Measurements from ENCODE around the gene OR1F1. TPM values are rescaled to one million over a fixed set of nuclear protein-coding genes. Genes with fewer than 3 reads are reported as not detected.
"Not testable (repeated sequence)": the region's sequence is repeated elsewhere in the genome, so short reads cannot be mapped to it uniquely, and the experiment has no call there.

Gene OR1F1
- polyA plus RNA-seq, 1 experiment = 0.64 TPM

DNA sequence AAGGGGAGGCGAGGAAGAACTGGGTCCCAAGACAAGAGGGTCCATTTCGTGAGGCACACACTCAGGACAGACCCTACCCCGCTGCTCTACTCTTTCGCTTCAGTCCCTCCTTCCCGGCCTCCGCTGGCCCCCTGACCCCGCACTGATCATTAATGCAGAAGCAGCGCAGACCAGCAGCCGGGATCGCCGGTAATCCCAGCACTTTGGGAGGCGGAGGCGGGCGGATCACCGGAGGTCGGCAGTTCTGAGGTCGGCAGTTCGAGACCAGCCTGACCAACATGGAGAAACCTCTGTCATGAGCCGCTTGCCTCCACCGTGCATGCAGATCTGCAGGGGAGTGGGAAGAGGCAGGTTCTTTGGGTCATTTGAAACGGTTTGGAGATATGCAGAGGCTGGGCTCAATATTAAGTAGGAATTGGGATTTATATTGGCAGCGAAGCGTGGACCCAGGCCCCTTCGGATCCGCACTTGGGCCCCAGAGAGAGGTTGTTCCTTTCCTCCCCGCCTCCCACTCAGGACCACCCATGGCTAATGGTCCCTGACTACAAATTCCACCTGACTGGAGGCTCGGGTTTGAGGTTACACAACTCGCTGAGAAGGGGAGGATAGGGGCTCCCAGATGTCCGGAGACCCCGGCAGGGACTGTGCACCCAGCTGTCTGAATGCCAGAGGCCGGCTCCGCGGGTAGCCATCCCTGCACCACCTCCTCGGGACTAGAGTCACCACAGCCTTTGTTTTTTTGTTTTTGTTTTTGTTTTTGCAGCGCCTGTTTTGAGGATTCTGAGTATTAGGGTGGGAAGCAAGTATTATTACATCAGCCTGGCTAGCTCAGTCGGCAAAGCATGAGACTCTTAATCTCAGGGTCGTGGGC is 23.6 kb upstream of the OR1F1 start:
- POLR2A ChIA-PET = no interaction called here
- CTCF ChIA-PET = interaction anchor here (0.6 to 1.3 kb wide), 4 partner anchors 10 to 32 kb away, joined by 3 read pairs; no protein-coding TSS in a partner anchor
- no peaks in the 10 kb centered on the region for H3K36me3 ChIP-seq (ENCODE audit: control insufficient read depth, insufficient read depth, low read length)
- TF ChIP-seq, protein P1, sequence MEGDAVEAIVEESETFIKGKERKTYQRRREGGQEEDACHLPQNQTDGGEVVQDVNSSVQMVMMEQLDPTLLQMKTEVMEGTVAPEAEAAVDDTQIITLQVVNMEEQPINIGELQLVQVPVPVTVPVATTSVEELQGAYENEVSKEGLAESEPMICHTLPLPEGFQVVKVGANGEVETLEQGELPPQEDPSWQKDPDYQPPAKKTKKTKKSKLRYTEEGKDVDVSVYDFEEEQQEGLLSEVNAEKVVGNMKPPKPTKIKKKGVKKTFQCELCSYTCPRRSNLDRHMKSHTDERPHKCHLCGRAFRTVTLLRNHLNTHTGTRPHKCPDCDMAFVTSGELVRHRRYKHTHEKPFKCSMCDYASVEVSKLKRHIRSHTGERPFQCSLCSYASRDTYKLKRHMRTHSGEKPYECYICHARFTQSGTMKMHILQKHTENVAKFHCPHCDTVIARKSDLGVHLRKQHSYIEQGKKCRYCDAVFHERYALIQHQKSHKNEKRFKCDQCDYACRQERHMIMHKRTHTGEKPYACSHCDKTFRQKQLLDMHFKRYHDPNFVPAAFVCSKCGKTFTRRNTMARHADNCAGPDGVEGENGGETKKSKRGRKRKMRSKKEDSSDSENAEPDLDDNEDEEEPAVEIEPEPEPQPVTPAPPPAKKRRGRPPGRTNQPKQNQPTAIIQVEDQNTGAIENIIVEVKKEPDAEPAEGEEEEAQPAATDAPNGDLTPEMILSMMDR (IDR thresholded peaks at IDR 0.05; ENCODE audit: insufficient read depth, low read depth, low read length) = no peak
- peaks cover 8% of the 10 kb centered on the region; the same call in 1 of the 2 replicates for H3K27me3 ChIP-seq (ENCODE audit: control insufficient read depth, insufficient read depth, low read length)
- DNase-seq (ENCODE audit: low read depth) = no peak
- no peak overlapping the region for H3K4me3 ChIP-seq (ENCODE audit: low read depth, low read length)

DNA sequence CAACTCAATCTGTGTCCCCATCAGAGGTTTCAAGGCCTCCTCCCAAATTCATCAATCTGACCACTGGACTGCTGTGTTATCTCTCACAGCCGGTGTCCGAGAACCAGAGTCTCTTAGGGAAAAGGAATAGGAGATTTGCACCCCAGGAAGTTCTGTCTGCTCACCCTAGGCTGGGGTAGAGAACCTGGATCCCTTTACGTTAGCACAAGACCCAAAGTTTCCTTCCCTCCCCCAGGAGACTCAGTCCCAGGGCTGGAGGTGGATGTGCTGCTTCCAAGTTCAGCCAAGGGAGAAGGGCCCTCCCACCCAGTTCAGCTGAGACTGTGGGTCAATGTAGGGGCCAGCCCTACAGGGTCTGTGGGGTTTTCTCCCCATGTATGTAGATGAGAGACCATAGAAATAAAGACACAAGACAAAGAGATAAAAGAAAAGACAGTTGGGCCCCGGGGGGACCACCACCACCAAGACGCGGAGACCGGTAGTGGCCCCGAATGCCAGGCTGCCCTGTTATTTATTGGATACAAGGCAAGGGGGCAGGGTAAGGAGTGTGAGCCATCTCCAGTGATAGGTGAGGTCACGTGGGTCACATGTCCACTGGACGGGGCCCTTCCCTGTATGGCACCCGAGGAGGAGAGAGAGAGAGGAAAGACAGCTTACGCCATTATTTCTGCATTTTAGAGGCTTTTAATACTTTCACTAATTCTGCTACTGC is 22.7 kb upstream of the OR1F1 start:
- DNase-seq (ENCODE audit: low read depth) = no peak
- TF ChIP-seq, protein P1 (IDR thresholded peaks at IDR 0.05; ENCODE audit: insufficient read depth, low read depth, low read length) = no peak
- CTCF ChIA-PET = interaction anchor here (0.8 to 1.4 kb wide), 7 partner anchors 10 to 132 kb away, joined by 3 to 8 read pairs (median 4); no protein-coding TSS in a partner anchor
- no peak overlapping the region for H3K4me3 ChIP-seq (ENCODE audit: low read depth, low read length)
- POLR2A ChIA-PET = no interaction called here
- no peaks in the 10 kb centered on the region for H3K36me3 ChIP-seq (ENCODE audit: control insufficient read depth, insufficient read depth, low read length)
- H3K27me3 ChIP-seq (ENCODE audit: control insufficient read depth, insufficient read depth, low read length) = peaks cover 12% of the 10 kb centered on the region

DNA sequence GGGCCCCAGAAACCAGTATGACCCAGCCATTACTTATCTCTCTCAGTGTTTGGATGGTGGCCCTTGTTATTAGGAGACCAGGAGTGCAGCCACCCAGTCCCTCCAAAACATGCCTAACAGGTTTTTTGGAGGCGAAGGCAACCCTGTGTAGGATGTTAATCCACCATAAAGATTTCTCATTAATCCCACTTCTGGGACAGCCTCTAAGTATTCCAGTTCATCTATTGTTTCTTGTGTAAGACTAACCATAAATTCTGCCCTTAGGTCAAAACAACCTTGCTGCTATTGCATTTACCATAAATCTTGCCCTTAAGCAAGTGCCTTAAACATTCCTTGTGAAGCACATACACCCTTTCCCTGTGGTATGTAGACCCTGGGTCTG is 21.5 kb upstream of the OR1F1 start:
- POLR2A ChIA-PET = no interaction called here
- DNase-seq (ENCODE audit: low read depth) = no peak
- H3K36me3 ChIP-seq (ENCODE audit: control insufficient read depth, insufficient read depth, low read length) = no peaks in the 10 kb centered on the region
- H3K4me3 ChIP-seq (ENCODE audit: low read depth, low read length) = no peak overlapping the region
- peaks cover 14% of the 10 kb centered on the region for H3K27me3 ChIP-seq (ENCODE audit: control insufficient read depth, insufficient read depth, low read length)
- CTCF ChIA-PET = interaction anchor here (0.6 to 1.4 kb wide), 12 partner anchors 9 to 133 kb away, joined by 3 to 8 read pairs (median 4); no protein-coding TSS in a partner anchor
- TF ChIP-seq, protein P1 (IDR thresholded peaks at IDR 0.05; ENCODE audit: insufficient read depth, low read depth, low read length) = no peak

DNA sequence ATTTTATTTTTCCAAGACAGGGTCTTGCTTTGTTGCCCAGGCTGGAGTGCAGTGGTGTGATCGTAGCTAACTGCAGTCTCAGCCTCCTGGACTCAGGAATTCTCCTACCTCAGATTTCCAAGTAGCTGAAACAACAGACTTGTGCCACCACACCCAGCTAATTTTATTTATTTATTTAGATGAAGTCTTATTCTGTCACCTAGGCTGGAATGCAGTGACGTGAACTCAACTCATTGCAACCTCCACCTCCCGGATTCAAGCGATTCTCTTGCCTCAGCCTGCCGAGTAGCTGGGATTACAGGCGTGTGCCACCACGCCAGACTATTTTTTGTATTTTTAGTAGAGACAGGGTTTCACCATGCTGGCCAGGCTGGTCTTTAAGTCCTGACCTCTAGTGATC is 19.3 kb upstream of the OR1F1 start:
- POLR2A ChIA-PET; H3K36me3 ChIP-seq (ENCODE audit: control insufficient read depth, insufficient read depth, low read length); H3K4me3 ChIP-seq (ENCODE audit: low read depth, low read length); DNase-seq (ENCODE audit: low read depth): not testable (repeated sequence)
- CTCF ChIA-PET = interaction anchor here (1.0 to 3.8 kb wide), 7 partner anchors 10 to 136 kb away, joined by 3 to 15 read pairs (median 7); no protein-coding TSS in a partner anchor
- peaks cover 14% of the 10 kb centered on the region for H3K27me3 ChIP-seq (ENCODE audit: control insufficient read depth, insufficient read depth, low read length)

DNA sequence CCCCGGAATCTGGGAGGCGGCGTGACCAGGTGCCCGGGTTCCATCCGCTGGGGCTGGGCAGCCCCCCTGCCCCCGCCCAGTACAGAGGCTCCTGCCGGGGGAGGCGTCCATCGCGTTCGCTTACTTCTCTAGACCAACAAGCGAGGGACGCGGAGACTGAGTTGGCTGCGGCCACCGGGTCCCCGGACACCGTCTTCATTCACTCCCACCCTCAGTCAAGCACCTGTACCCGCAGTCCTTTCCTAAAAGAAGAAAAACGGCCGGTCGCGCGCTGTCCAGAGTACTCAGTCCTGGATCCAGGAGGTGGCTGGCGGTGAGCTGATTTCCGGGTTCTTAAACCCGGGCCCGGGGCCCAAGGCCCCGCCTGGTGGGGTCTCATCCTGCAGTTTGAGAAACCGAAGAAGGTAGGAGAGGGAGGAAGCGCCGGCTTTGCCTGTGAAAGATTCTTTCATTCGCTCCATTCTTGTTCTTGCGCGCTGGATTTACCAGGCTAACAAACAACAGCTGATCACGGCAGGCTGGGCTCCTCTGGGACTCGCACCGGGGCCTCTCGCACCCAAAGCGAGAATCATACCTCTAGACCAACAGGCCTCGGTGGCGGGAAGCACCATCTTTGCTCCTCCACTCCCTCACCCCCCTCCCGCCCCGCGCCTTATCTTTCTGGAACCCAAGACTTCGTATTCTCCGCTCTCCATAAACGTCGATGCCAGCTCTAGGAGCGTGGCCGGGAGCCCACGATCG is 17.4 kb upstream of the OR1F1 start:
- ChIA-PET CTCF (interaction anchor here (0.6 to 3.8 kb wide), 5 partner anchors 11 to 167 kb away, joined by 3 to 15 read pairs (median 5); no protein-coding TSS in a partner anchor), POLR2A (no interaction called here)
- H3K36me3 ChIP-seq (ENCODE audit: control insufficient read depth, insufficient read depth, low read length) = no peaks in the 10 kb centered on the region
- TF ChIP-seq, protein P1 (IDR thresholded peaks at IDR 0.05; ENCODE audit: insufficient read depth, low read depth, low read length) = no peak
- peaks cover 17% of the 10 kb centered on the region for H3K27me3 ChIP-seq (ENCODE audit: control insufficient read depth, insufficient read depth, low read length)
- no peak for DNase-seq (ENCODE audit: low read depth)
- no peak overlapping the region for H3K4me3 ChIP-seq (ENCODE audit: low read depth, low read length)

All from BJ (cell line).